ENCODE data around the gene TRPV3. TPM values are rescaled to one million over a fixed set of nuclear protein-coding genes. Genes with fewer than 3 reads are reported as not detected.
"Not testable (repeated sequence)": the region's sequence is repeated elsewhere in the genome, so short reads cannot be mapped to it uniquely, and the experiment has no call there.

The TRPV3 gene
- total and polyA plus RNA-seq, 2 donors (not counting 1 experiment from before 2014, with no cell fraction given) = 1.6 to 18.2 TPM

- H3K27me3 ChIP-seq (replicated peaks in 1 of 4; ENCODE audit: control extremely low read depth in 1 of 4, control insufficient read depth in 3 of 4, insufficient read depth in 4 of 4, low read length in 3 of 4) = no peaks in the 10 kb centered on the region
- peaks cover 0 to 13% of the 10 kb centered on the region in 2 experiments for H3K36me3 ChIP-seq (replicated peaks in 1 of 2; ENCODE audit: control extremely low read depth in 1 of 2, control insufficient read depth in 1 of 2, extremely low read depth in 1 of 2, insufficient read depth in 2 of 2, low read length in 1 of 2)
- Mint-ChIP-seq H3K9me3 (ENCODE audit: insufficient read depth) (no peaks in the 10 kb centered on the region), H3K27me3 (no peaks in the 10 kb centered on the region), H3K27ac (no peak overlapping the region), H3K4me1 (no peaks in the 10 kb centered on the region), H3K4me3 (no peak overlapping the region)
- POLR2A ChIA-PET = no interaction called here
- H3K4me2 ChIP-seq (replicated peaks; ENCODE audit: low read depth, low read length, poor library complexity, severe bottlenecking) = no peak overlapping the region
- no peak overlapping the region for H2AFZ ChIP-seq (ENCODE audit: insufficient read depth, low read depth, low read length, poor library complexity, severe bottlenecking)
- no peak overlapping the region for H3K27ac ChIP-seq (ENCODE audit: low read length in 2 of 2)
- intact Hi-C loops (cut with micrococcal nuclease) = no loop called here
- no peak overlapping the region for H3K9ac ChIP-seq (ENCODE audit: low read length)
- H3K79me2 ChIP-seq (ENCODE audit: control insufficient read depth, insufficient read depth, low read length) = no peaks in the 10 kb centered on the region
- CTCF ChIA-PET = interaction anchor here (0.6 kb wide), 1 partner anchor 570 kb away, joined by 3 read pairs; no protein-coding TSS in a partner anchor
- no peak for TF ChIP-seq CTCF (IDR thresholded peaks at IDR 0.05)
- TF ChIP-seq EZH2 (IDR thresholded peaks at IDR 0.05; ENCODE audit: borderline replicate concordance, insufficient read depth, low read depth, low read length, poor library complexity, severe bottlenecking) = no peak
- no peaks in the 10 kb centered on the region for H3K9me3 ChIP-seq (ENCODE audit: control extremely low read depth in 1 of 3, control insufficient read depth in 2 of 3, insufficient read depth in 1 of 3, low read length in 2 of 3)
- WGBS (ENCODE audit: insufficient coverage) = 96% methylated on average over 8 of the region's 9 CpGs
- H4K20me1 ChIP-seq (ENCODE audit: control insufficient read depth, insufficient read depth, low read length, poor library complexity, severe bottlenecking) = no peaks in the 10 kb centered on the region
- no peak for ATAC-seq (ENCODE audit: low read depth)
- H3K4me1 ChIP-seq (ENCODE audit: control insufficient read depth in 2 of 2, insufficient read depth in 2 of 2, low read length in 2 of 2) = no peaks in the 10 kb centered on the region
- no peak for DNase-seq
- H3K4me3 ChIP-seq (ENCODE audit: control extremely low read depth in 1 of 5, extremely low read depth in 1 of 5, insufficient read depth in 1 of 5, low read depth in 2 of 5, low read length in 4 of 5) = no peak overlapping the region
Observed at GRCh38 chr17:3583456-3583855, 25.8 kb upstream of the TRPV3 start.

- Histone ChIP-seq H2AFZ (ENCODE audit: insufficient read depth, low read depth, low read length, poor library complexity, severe bottlenecking) (no peak overlapping the region), H3K4me3 (ENCODE audit: control extremely low read depth in 1 of 5, extremely low read depth in 1 of 5, insufficient read depth in 1 of 5, low read depth in 2 of 5, low read length in 4 of 5) (no peak overlapping the region), H3K27me3 (replicated peaks in 1 of 4; ENCODE audit: control extremely low read depth in 1 of 4, control insufficient read depth in 3 of 4, insufficient read depth in 4 of 4, low read length in 3 of 4) (no peaks in the 10 kb centered on the region), H3K36me3 (replicated peaks in 1 of 2; ENCODE audit: control extremely low read depth in 1 of 2, control insufficient read depth in 1 of 2, extremely low read depth in 1 of 2, insufficient read depth in 2 of 2, low read length in 1 of 2) (peaks cover 0 to 11% of the 10 kb centered on the region in 2 experiments), H3K79me2 (ENCODE audit: control insufficient read depth, insufficient read depth, low read length) (no peaks in the 10 kb centered on the region), H3K9me3 (ENCODE audit: control extremely low read depth in 1 of 3, control insufficient read depth in 2 of 3, insufficient read depth in 1 of 3, low read length in 2 of 3) (no peaks in the 10 kb centered on the region), H3K4me2 (replicated peaks; ENCODE audit: low read depth, low read length, poor library complexity, severe bottlenecking) (no peak overlapping the region), H3K4me1 (ENCODE audit: control insufficient read depth in 2 of 2, insufficient read depth in 2 of 2, low read length in 2 of 2) (no peaks in the 10 kb centered on the region), H3K27ac (ENCODE audit: low read length in 2 of 2) (no peak overlapping the region), H4K20me1 (ENCODE audit: control insufficient read depth, insufficient read depth, low read length, poor library complexity, severe bottlenecking) (no peaks in the 10 kb centered on the region), H3K9ac (ENCODE audit: low read length) (no peak overlapping the region)
- no peaks in the 10 kb centered on the region for H3K4me1 Mint-ChIP-seq
- H3K27ac Mint-ChIP-seq = no peak overlapping the region
- no peaks in the 10 kb centered on the region for H3K9me3 Mint-ChIP-seq (ENCODE audit: insufficient read depth)
- no peak for DNase-seq
- ATAC-seq (ENCODE audit: low read depth) = no peak
- ChIA-PET CTCF (no interaction called here), POLR2A (no interaction called here)
- TF ChIP-seq CTCF (IDR thresholded peaks at IDR 0.05) = no peak
- no peak for TF ChIP-seq EZH2 (IDR thresholded peaks at IDR 0.05; ENCODE audit: borderline replicate concordance, insufficient read depth, low read depth, low read length, poor library complexity, severe bottlenecking)
- no peak overlapping the region for H3K4me3 Mint-ChIP-seq
- WGBS (ENCODE audit: insufficient coverage) = 98% methylated on average over 7 of the region's 9 CpGs
- intact Hi-C loops (cut with micrococcal nuclease) = no loop called here
- no peaks in the 10 kb centered on the region for H3K27me3 Mint-ChIP-seq
Observed at GRCh38 chr17:3582915-3583314, 25.3 kb upstream of the TRPV3 start.

DNA sequence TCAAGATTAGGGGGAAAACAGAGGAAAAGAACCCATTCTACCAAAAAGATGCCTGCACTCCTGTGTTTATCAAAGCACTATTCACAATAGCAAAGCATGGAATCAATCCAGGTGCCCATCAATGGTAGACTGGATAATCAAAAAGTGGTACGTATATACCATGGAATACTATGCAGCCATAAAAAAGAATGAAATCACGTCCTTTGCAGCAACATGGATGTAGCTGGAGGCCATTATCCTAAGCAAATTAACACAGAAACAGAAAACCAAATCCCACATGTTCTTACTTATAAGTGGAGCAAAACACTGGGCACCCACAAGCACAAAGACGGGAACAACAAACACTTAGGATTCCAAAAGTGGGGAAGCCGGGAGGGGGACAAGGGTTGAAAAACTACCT lies 21.1 kb upstream of the TRPV3 start:
- CTCF ChIA-PET; H2AFZ ChIP-seq (ENCODE audit: insufficient read depth, low read depth, low read length, poor library complexity, severe bottlenecking); H3K4me3 ChIP-seq (ENCODE audit: control extremely low read depth in 1 of 5, extremely low read depth in 1 of 5, insufficient read depth in 1 of 5, low read depth in 2 of 5, low read length in 4 of 5); H4K20me1 ChIP-seq (ENCODE audit: control insufficient read depth, insufficient read depth, low read length, poor library complexity, severe bottlenecking); POLR2A ChIA-PET; H3K9ac ChIP-seq (ENCODE audit: low read length); H3K27ac ChIP-seq (ENCODE audit: low read length in 2 of 2); H3K27ac Mint-ChIP-seq; ATAC-seq (ENCODE audit: low read depth); H3K79me2 ChIP-seq (ENCODE audit: control insufficient read depth, insufficient read depth, low read length); intact Hi-C loops (cut with micrococcal nuclease); H3K36me3 ChIP-seq (replicated peaks in 1 of 2; ENCODE audit: control extremely low read depth in 1 of 2, control insufficient read depth in 1 of 2, extremely low read depth in 1 of 2, insufficient read depth in 2 of 2, low read length in 1 of 2); H3K4me1 Mint-ChIP-seq; H3K27me3 ChIP-seq (replicated peaks in 1 of 4; ENCODE audit: control extremely low read depth in 1 of 4, control insufficient read depth in 3 of 4, insufficient read depth in 4 of 4, low read length in 3 of 4); DNase-seq; H3K4me2 ChIP-seq (replicated peaks; ENCODE audit: low read depth, low read length, poor library complexity, severe bottlenecking); H3K27me3 Mint-ChIP-seq; H3K9me3 Mint-ChIP-seq (ENCODE audit: insufficient read depth); H3K4me3 Mint-ChIP-seq; H3K9me3 ChIP-seq (ENCODE audit: control extremely low read depth in 1 of 3, control insufficient read depth in 2 of 3, insufficient read depth in 1 of 3, low read length in 2 of 3); H3K4me1 ChIP-seq (ENCODE audit: control insufficient read depth in 2 of 2, insufficient read depth in 2 of 2, low read length in 2 of 2): not testable (repeated sequence)
- no CpG with 5 or more reads among the region's 4 CpGs for WGBS (ENCODE audit: insufficient coverage)
